GM12892 (cell line): ENCODE results near the gene IFNG-AS1.

ENCODE experiments used
- POLR2A ChIP-seq: IDR thresholded peaks from 2 replicates; pipeline ENCODE4 v1.6.1; 2011; ENCODE audit warnings: low read depth, low read length, control low read depth
- POLR2AphosphoS5 ChIP-seq: IDR thresholded peaks from 2 replicates; pipeline ENCODE4 v1.6.1; 2011; ENCODE audit warnings: low read depth, low read length, control low read depth

DNA sequence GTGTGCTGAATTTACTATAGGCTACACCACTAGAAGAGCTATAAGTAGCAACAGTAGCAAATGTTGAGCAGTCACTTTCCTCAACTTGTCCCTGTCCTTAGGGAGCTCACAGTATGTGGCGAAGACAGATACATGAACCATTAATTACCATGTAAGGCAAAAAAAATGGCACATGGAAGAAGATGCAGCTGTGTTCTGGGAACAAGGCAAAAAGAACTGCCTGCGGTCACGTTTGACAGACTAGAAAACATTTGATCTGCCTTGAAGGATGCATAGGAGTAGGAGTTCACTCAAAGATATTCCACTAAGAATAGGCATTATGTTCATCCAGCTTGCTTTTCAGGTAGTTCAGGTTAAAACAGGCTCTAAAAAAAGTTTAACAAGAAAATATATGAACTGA lies 46.5 kb upstream of the IFNG-AS1 start:
- TF ChIP-seq POLR2AphosphoS5 (no peak), POLR2A (no peak)
